Measurements from ENCODE around the gene IL34.

- TF ChIP-seq ZFP36 (IDR thresholded peaks at IDR 0.05; ENCODE audit: borderline replicate concordance, partially characterized antibody) (no peak), RAD21 (conservative IDR thresholded peaks at IDR 0.05 in 1 of 2, IDR thresholded peaks at IDR 0.05 in 1 of 2) (no peak), EP300 (IDR thresholded peaks at IDR 0.05) (no peak), PHF8 (IDR thresholded peaks at IDR 0.05; ENCODE audit: borderline replicate concordance, low read depth) (no peak)
These were observed 19.7 kb downstream of the IL34 start for GRCh38 chr16:70665806-70666735.
